Naive thymus-derived CD4-positive, alpha-beta T cell (primary cell): Measurements from ENCODE around the gene WIPI1. TPM values are rescaled to one million over a fixed set of nuclear protein-coding genes. Genes with fewer than 3 reads are reported as not detected.

Experiments
- ATAC-seq: fragments of 150-1000 bp; cut with Tn5 transposase; 2 replicates; pipeline ENCODE4 v1.10.0; 2021; ENCODE audit warnings: mild to moderate bottlenecking, moderate library complexity
- CTCF ChIA-PET: fragments of 350-600 bp; sonication (Branson Sonifier 250); formaldehyde crosslinking; loops from one replicate; lab custom pipeline; 2021; ENCODE audit warnings: antibody characterized with exemption; lab: Charles Lee
- POLR2A ChIA-PET: fragments of 350-600 bp; sonication (Branson Sonifier 250); formaldehyde crosslinking; loops from one replicate; lab custom pipeline; 2021; ENCODE audit warnings: antibody characterized with exemption, inconsistent platforms; lab: Charles Lee
- DNase-seq, 9 donors: peaks; one replicate each; pipeline versions ENCODE4 v3.0.0 to v3.0.0-alpha.2; 2020 to 2022; ENCODE audit warnings: mixed read lengths in 1 of 9
- H3K27ac ChIP-seq: one replicate; pipeline ENCODE4 v1.7.0; 2013; ENCODE audit warnings: mild to moderate bottlenecking, low read depth, low read length, moderate library complexity
- H3K27me3 ChIP-seq, 2 donors: one replicate each; pipeline ENCODE4 v1.7.0; 2013; ENCODE audit warnings: low read length in 2 of 2, mild to moderate bottlenecking in 2 of 2, moderate library complexity in 2 of 2; ENCODE audit not compliant: control insufficient read depth in 2 of 2, insufficient read depth in 2 of 2
- H3K36me3 ChIP-seq, 3 experiments: 1 replicate in 2 of 3; 2 replicates in 1 of 3; pipeline ENCODE4 v1.7.0; 2013; ENCODE audit warnings: low read length in 3 of 3, mild to moderate bottlenecking in 3 of 3, moderate library complexity in 1 of 3; ENCODE audit not compliant: insufficient read depth in 3 of 3, control insufficient read depth in 2 of 3
- H3K4me1 ChIP-seq, 2 donors: one replicate each; pipeline ENCODE4 v1.7.0; 2013; ENCODE audit warnings: low read length in 2 of 2, mild to moderate bottlenecking in 2 of 2, moderate library complexity in 1 of 2; ENCODE audit not compliant: control insufficient read depth in 2 of 2, insufficient read depth in 2 of 2
- H3K4me3 ChIP-seq: 2 replicates; pipeline ENCODE4 v1.7.0; 2013; ENCODE audit warnings: mild to moderate bottlenecking, low read length
- H3K9me3 ChIP-seq, 3 experiments: 1 replicate in 2 of 3; 2 replicates in 1 of 3; pipeline ENCODE4 v1.7.0; 2013; ENCODE audit warnings: low read length in 3 of 3; ENCODE audit not compliant: control insufficient read depth in 2 of 3
- H3K27ac Mint-ChIP-seq, 9 donors: one replicate each; pipeline ENCODE4 v1.8.0; 2020 to 2022; ENCODE audit warnings: mixed read lengths in 9 of 9, mild to moderate bottlenecking in 8 of 9, moderate library complexity in 5 of 9, inconsistent platforms in 2 of 9
- H3K27me3 Mint-ChIP-seq, 5 donors: one replicate each; pipeline ENCODE4 v1.8.0; 2021 to 2022; ENCODE audit warnings: mixed read lengths in 5 of 5, mild to moderate bottlenecking in 1 of 5
- H3K36me3 Mint-ChIP-seq, 5 donors: one replicate each; pipeline ENCODE4 v1.8.0; 2020 to 2022; ENCODE audit warnings: mixed read lengths in 5 of 5, mild to moderate bottlenecking in 3 of 5, inconsistent platforms in 1 of 5
- H3K4me1 Mint-ChIP-seq, 7 donors: one replicate each; pipeline ENCODE4 v1.8.0; 2020 to 2022; ENCODE audit warnings: mixed read lengths in 7 of 7, mild to moderate bottlenecking in 3 of 7, inconsistent platforms in 1 of 7
- H3K4me3 Mint-ChIP-seq, 10 donors: one replicate each; pipeline ENCODE4 v1.8.0; 2020 to 2022; ENCODE audit warnings: mild to moderate bottlenecking in 10 of 10, mixed read lengths in 10 of 10, moderate library complexity in 6 of 10, inconsistent platforms in 2 of 10
- H3K9me3 Mint-ChIP-seq, 11 donors: one replicate each; pipeline ENCODE4 v1.8.0; 2020 to 2022; ENCODE audit warnings: mixed read lengths in 11 of 11, mild to moderate bottlenecking in 4 of 11, inconsistent platforms in 1 of 11, moderate library complexity in 1 of 11
- intact Hi-C, 2 donors: fragments of 100-400 bp; cut with micrococcal nuclease; formaldehyde crosslinking; loops; one replicate each; pipeline ENCODE4 v1.15.1; 2023
- polyA plus RNA-seq, 2 donors: library from polyadenylated mRNA; unstranded; fragments of 300-500 nt; fragmentation: Illumina TruSeq; gene quantifications; one replicate each; pipeline ENCODE4 v1.2.3, GENCODE V29; 2021
- total RNA-seq, 6 experiments: library from RNA in 5 of 6; stranded (reverse) in 5 of 6; gene quantifications; 1 replicate in 5 of 6; 2 replicates in 1 of 6; pipeline ENCODE4 v1.2.3 and lab custom pipeline; 2021 to 2026

The WIPI1 gene
- total and polyA plus RNA-seq, 7 experiments from 2014 or later, result 1.7 to 16.5 (median 4.8) TPM

DNA sequence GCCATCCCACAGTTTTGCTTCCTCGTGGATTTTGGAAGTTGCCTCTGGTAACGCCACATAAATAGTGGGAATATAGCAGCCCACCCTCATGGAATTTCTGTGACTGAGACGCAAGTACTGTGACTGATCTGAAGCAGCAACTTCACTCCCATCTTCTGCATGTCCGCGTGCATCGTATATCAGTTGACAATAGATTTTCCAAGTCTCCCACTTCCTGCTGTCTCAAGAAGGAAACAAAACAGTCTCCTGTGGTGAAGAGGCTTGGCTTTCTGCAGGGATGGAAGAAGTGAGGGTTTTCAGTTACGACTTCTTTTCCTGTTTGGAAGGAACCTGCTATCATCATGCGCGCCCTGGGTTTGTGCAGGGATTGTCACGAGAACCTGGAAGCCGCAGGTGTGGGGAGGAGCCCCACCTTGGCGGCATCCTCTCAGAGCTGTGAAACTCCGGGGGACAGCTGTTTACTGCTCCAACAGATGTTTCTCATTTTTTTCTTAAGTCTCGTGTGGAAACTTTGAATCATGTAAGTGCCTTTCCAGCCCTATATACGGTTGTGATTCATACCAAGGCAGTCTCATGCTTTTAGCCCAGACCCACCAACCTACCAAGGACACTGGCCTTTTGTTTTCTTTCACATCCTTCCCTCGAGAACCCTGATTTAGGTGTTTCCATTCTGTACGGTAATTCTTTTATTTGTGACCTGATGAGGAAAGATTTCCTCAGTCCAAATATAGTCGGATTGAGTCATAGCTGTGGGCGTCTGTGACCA lies 57.5 kb downstream of the WIPI1 start:
- Histone ChIP-seq H3K27ac (no peak overlapping the region), H3K36me3 (no peaks in the 10 kb centered on the region), H3K9me3 (peaks cover 0 to 6% (median 0%) of the 10 kb centered on the region in 3 experiments), H3K4me3 (no peak overlapping the region), H3K4me1 (peaks cover 13 to 34% of the 10 kb centered on the region in 2 donors), H3K27me3 (no peaks in the 10 kb centered on the region)
- H3K27ac Mint-ChIP-seq, result peak overlapping the region in 7 of 9 donors; percentile 21 to 76 (median 57)
- peak in 3 of 9 donors; percentile 13 to 47 (median 28) for DNase-seq
- intact Hi-C loops, result loop anchor here (1.0 to 5.0 kb wide), 5 partner anchors 15 to 137 kb away; no protein-coding TSS in a partner anchor
- H3K4me1 Mint-ChIP-seq, result peaks cover 15 to 37% (median 35%) of the 10 kb centered on the region in 7 donors
- ChIA-PET POLR2A (interaction anchor here (0.9 to 3.9 kb wide), 10 partner anchors 15 to 110 kb away, joined by 3 to 26 read pairs (median 4); partner anchors contain the start of genes ARSG and SLC16A6), CTCF (interaction anchor here (1.1 to 1.6 kb wide), 5 partner anchors 33 to 137 kb away, joined by 3 to 10 read pairs (median 3); no protein-coding TSS in a partner anchor)
- H3K36me3 Mint-ChIP-seq, result peaks cover 3 to 31% (median 19%) of the 10 kb centered on the region in 5 donors
- peaks cover 0 to 24% (median 10%) of the 10 kb centered on the region in 11 donors for H3K9me3 Mint-ChIP-seq
- ATAC-seq, result no peak
- H3K27me3 Mint-ChIP-seq, result no peaks in the 10 kb centered on the region
- peak overlapping the region in 7 of 10 donors; percentile 11 to 63 (median 45) for H3K4me3 Mint-ChIP-seq

DNA sequence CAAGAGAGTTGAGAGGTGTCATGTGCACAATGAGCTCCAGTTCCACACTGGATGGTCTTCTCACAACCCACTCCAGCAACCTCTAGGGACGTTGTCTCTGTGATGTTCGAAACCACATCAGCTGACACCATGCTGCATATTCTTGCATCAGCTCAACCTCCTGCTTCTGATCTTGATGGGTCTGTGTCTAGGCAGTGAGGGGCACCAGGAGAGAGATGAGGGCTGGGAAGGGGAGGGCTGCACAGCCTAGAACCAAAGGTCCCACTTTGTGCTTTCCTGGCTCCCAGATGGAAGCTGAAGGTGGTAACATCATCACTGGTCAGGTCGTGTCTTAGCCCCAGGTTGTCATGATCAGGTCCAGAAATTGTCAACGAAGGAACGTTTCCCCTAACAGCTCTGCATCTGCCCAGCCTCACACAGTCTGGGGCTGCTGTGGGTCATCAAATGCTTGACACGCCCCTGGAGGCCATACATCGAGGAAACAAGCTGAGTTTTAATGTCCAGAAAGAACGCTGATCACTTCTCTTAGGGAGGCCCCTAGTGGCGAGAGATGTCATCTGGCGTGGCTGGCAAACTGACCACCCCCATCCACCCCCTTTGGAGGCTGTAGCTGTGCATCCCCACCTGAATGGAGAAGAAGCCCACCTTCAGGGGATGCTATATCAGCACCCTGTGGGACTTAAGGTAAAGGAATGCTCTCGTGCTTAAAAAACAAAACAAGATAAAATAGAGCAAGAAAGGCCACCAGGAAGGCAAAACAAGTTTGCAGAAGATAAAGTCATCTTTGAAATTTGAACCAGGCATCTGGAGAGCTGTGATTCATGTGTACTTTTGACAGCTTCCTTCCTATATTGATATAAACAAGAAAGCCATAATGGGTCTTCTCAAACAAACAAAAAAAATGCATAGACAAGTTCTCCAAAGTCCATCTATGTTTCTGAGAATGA lies 58.3 kb downstream of the WIPI1 start:
- Histone ChIP-seq H3K4me3 (no peak overlapping the region), H3K4me1 (peaks cover 13 to 34% of the 10 kb centered on the region in 2 donors), H3K27ac (no peak overlapping the region), H3K9me3 (peaks cover 0 to 10% (median 0%) of the 10 kb centered on the region in 3 experiments), H3K27me3 (no peaks in the 10 kb centered on the region), H3K36me3 (no peaks in the 10 kb centered on the region)
- H3K4me1 Mint-ChIP-seq, result peaks cover 15 to 37% (median 35%) of the 10 kb centered on the region in 7 donors
- peaks cover 6 to 27% (median 17%) of the 10 kb centered on the region in 5 donors for H3K36me3 Mint-ChIP-seq
- H3K27ac Mint-ChIP-seq, result peak overlapping the region in 5 of 9 donors; percentile 10 to 85 (median 48)
- ATAC-seq (peak; percentile 87), DNase-seq (no peak)
- no peaks in the 10 kb centered on the region for H3K27me3 Mint-ChIP-seq
- CTCF ChIA-PET, result interaction anchor here (0.6 to 1.6 kb wide), 7 partner anchors 15 to 136 kb away, joined by 3 to 10 read pairs (median 3); no protein-coding TSS in a partner anchor
- peaks cover 0 to 23% (median 10%) of the 10 kb centered on the region in 11 donors for H3K9me3 Mint-ChIP-seq
- intact Hi-C loops, result loop anchor here (1.0 to 5.0 kb wide), 4 partner anchors 16 to 136 kb away; no protein-coding TSS in a partner anchor
- POLR2A ChIA-PET, result interaction anchor here (0.6 to 3.9 kb wide), 13 partner anchors 15 to 307 kb away, joined by 3 to 26 read pairs (median 4); partner anchors contain the start of genes ARSG and SLC16A6
- peak overlapping the region in 9 of 10 donors; percentile 0 to 73 (median 34) for H3K4me3 Mint-ChIP-seq

DNA sequence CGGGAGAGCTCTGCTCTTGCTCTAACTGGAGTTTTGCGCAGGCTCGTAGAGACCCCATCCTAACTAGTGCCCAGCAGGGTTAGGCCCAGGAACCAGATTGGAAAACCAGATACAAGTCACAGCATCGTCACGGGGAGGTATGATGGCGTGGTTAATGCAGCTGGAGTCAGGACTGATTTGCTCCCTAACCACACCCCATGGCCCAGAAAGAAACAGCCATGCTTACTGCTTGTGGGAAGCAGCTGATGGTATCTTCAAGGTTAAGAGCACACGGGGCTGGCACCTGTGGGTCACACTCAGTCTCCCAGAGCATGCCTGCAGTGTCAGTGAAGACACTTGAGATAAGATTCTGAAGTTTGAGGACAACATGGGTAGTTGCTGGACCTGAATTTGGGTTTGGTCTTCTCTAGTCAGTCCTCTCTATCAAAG lies 60.2 kb downstream of the WIPI1 start:
- H3K27ac ChIP-seq, result no peak overlapping the region
- intact Hi-C loops, result loop anchor here in 1 of 2 donors (5.0 kb wide), 1 partner anchor 40 kb away; no protein-coding TSS in a partner anchor
- no peak overlapping the region for H3K4me3 ChIP-seq
- CTCF ChIA-PET, result interaction anchor here (1.1 kb wide), 1 partner anchor 35 kb away, joined by 3 read pairs; no protein-coding TSS in a partner anchor
- H3K4me1 Mint-ChIP-seq, result peaks cover 15 to 37% (median 35%) of the 10 kb centered on the region in 7 donors
- no peak overlapping the region for H3K4me3 Mint-ChIP-seq
- H3K9me3 Mint-ChIP-seq, result peaks cover 0 to 20% (median 8%) of the 10 kb centered on the region in 11 donors
- H3K4me1 ChIP-seq, result peaks cover 13 to 34% of the 10 kb centered on the region in 2 donors
- peaks cover 6 to 29% (median 14%) of the 10 kb centered on the region in 5 donors for H3K36me3 Mint-ChIP-seq
- H3K36me3 ChIP-seq, result no peaks in the 10 kb centered on the region
- POLR2A ChIA-PET, result interaction anchor here (0.8 to 2.3 kb wide), 3 partner anchors 44 to 107 kb away, joined by 3 to 4 read pairs (median 4); no protein-coding TSS in a partner anchor
- ATAC-seq (no peak), DNase-seq (no peak)
- peak overlapping the region in 4 of 9 donors; percentile 2 to 39 (median 19) for H3K27ac Mint-ChIP-seq
- no peaks in the 10 kb centered on the region for H3K27me3 Mint-ChIP-seq
- peaks cover 0 to 10% (median 0%) of the 10 kb centered on the region in 3 experiments for H3K9me3 ChIP-seq
- no peaks in the 10 kb centered on the region for H3K27me3 ChIP-seq

DNA sequence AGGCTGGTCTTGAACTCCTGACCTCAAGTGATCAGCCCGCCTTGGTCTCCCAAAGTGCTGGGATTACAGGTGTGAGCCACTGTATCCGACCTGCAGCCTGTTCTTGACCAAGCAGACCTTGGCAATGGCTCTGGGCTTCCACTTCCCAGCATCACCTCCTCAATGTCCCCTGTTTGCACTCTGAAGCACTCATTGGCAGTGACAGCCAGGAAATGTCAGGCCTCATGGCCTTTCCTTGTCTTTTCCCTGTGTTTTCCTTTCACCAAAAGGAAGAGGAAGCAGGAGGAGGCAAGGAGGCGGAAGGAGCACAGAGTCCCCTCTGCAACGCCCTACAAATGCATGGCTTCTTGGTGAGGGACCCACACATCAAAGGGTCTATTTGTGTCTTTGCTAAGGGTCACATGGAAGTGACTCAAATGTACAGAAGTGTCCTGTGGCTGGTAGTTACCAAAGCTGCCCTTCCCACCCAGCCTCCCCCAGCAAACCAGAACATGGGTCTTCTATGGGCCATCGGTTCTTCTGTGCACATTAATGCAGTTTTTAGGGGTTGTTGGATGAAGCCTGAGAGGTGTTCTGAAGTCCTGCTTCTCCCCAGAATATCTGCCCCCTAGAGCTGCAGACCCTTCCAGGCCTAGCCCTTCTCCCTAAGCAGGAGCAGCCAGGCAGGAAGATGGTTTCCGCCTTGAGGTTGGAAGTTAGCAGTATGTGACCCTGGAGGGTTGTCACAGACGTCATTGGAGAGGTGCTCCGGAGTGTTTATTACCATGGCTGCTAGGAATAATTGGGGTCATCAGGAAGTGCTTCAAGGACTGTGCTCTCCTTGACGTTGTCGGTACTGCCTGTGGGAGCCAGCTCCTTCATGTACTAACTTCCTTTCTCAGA lies 60.8 kb downstream of the WIPI1 start:
- no peak overlapping the region for H3K4me3 ChIP-seq
- peaks cover 0 to 10% (median 0%) of the 10 kb centered on the region in 3 experiments for H3K9me3 ChIP-seq
- ATAC-seq (no peak), DNase-seq (no peak)
- intact Hi-C loops, result loop anchor here in 1 of 2 donors (5.0 kb wide), 1 partner anchor 39 kb away; no protein-coding TSS in a partner anchor
- Mint-ChIP-seq H3K36me3 (peaks cover 6 to 29% (median 14%) of the 10 kb centered on the region in 5 donors), H3K4me3 (no peak overlapping the region), H3K9me3 (peaks cover 0 to 20% (median 8%) of the 10 kb centered on the region in 11 donors), H3K4me1 (peaks cover 15 to 36% (median 34%) of the 10 kb centered on the region in 7 donors), H3K27ac (peak overlapping the region in 4 of 9 donors; percentile 2 to 39 (median 14)), H3K27me3 (no peaks in the 10 kb centered on the region)
- H3K27ac ChIP-seq, result no peak overlapping the region
- H3K27me3 ChIP-seq, result no peaks in the 10 kb centered on the region
- H3K4me1 ChIP-seq, result peaks cover 13 to 34% of the 10 kb centered on the region in 2 donors
- POLR2A ChIA-PET, result interaction anchor here (0.8 to 2.3 kb wide), 3 partner anchors 45 to 107 kb away, joined by 3 to 4 read pairs (median 4); no protein-coding TSS in a partner anchor
- no peaks in the 10 kb centered on the region for H3K36me3 ChIP-seq
- CTCF ChIA-PET, result interaction anchor here (0.6 to 1.1 kb wide), 2 partner anchors 35 to 93 kb away, joined by 3 read pairs; no protein-coding TSS in a partner anchor
